SK-N-SH (cell line): ENCODE measurements around the gene YY1. TPM values are rescaled to one million over a fixed set of nuclear protein-coding genes. Genes with fewer than 3 reads are reported as not detected.

Experiments used
- CTCF ChIA-PET: fragments of 300-600, 350-600 bp; formaldehyde crosslinking; extraction: SDS; loops from one replicate; lab custom pipeline; 2021; lab: Yijun Ruan, JAX
- POLR2A ChIA-PET: fragments of 350-600 bp; sonication (Branson Sonifier 250); formaldehyde crosslinking; extraction: SDS; loops from one replicate; lab custom pipeline; 2020; ENCODE audit warnings: antibody characterized with exemption, inconsistent platforms; lab: Yijun Ruan, JAX
- DNase-seq: peaks from one replicate; pipeline ENCODE4 v3.0.0; 2012
- H2AFZ ChIP-seq: fragments of 200-600 bp; sonication (generic); 2 replicates; pipeline ENCODE4 v1.8.1; 2016; ENCODE audit warnings: antibody characterized with exemption, mild to moderate bottlenecking, low read depth
- H3F3A ChIP-seq: fragments of 200-600 bp; sonication (generic); replicated peaks from 2 replicates; pipeline ENCODE3; 2016; ENCODE audit warnings: antibody characterized with exemption, mild to moderate bottlenecking; ENCODE audit not compliant: insufficient read depth
- H3K27ac ChIP-seq, 2 experiments: fragments of 200-500 bp in 1 of 2; fragments of 200-600 bp in 1 of 2; sonication (Bioruptor generic) in 1 of 2; sonication (generic), shearing (Covaris generic) in 1 of 2; 2 replicates each; pipeline versions ENCODE4 v1.5.1 to v1.6.1; 2014 to 2016; ENCODE audit warnings: low read depth in 2 of 2, inconsistent platforms in 1 of 2, low read length in 1 of 2, mild to moderate bottlenecking in 1 of 2, mixed read lengths in 1 of 2
- H3K27me3 ChIP-seq: fragments of 200-600 bp; sonication (generic), shearing (Covaris generic); 2 replicates; pipeline ENCODE4 v1.6.1; 2016; ENCODE audit warnings: mixed run types; ENCODE audit not compliant: insufficient read depth
- H3K36me3 ChIP-seq, 2 experiments: fragments of 200-500 bp in 1 of 2; fragments of 200-600 bp in 1 of 2; sonication (Bioruptor generic) in 1 of 2; sonication (generic) in 1 of 2; replicated peaks in 1 of 2; 2 replicates each; pipeline versions ENCODE3 to v1.5.1; 2014 to 2016; ENCODE audit warnings: low read length in 1 of 2, mild to moderate bottlenecking in 1 of 2; ENCODE audit not compliant: insufficient read depth in 2 of 2, control insufficient read depth in 1 of 2
- H3K4me1 ChIP-seq, 2 experiments: fragments of 200-500 bp in 1 of 2; fragments of 200-600 bp in 1 of 2; sonication (Bioruptor generic) in 1 of 2; sonication (generic), shearing (Covaris generic) in 1 of 2; 2 replicates each; pipeline versions ENCODE4 v1.5.1 to v1.6.1; 2014 to 2016; ENCODE audit warnings: low read depth in 1 of 2, low read length in 1 of 2, mixed run types in 1 of 2; ENCODE audit not compliant: insufficient read depth in 2 of 2, control insufficient read depth in 1 of 2
- H3K4me2 ChIP-seq: fragments of 200-600 bp; sonication (generic), shearing (Covaris generic); 2 replicates; pipeline ENCODE4 v1.6.1; 2017; ENCODE audit warnings: mixed run types
- H3K4me3 ChIP-seq, 2 experiments: fragments of 200-500 bp in 1 of 2; fragments of 200-600 bp in 1 of 2; sonication (Bioruptor generic) in 1 of 2; sonication (generic), shearing (Covaris generic) in 1 of 2; 2 replicates each; pipeline versions ENCODE4 v1.5.1 to v1.8.1; 2014 to 2016; ENCODE audit warnings: low read depth in 2 of 2, inconsistent platforms in 1 of 2, low read length in 1 of 2, mild to moderate bottlenecking in 1 of 2, mixed read lengths in 1 of 2, moderate library complexity in 1 of 2
- H3K79me2 ChIP-seq: fragments of 200-600 bp; sonication (generic); 2 replicates; pipeline ENCODE4 v1.8.1; 2017; ENCODE audit warnings: mild to moderate bottlenecking; ENCODE audit not compliant: insufficient read depth
- H3K9ac ChIP-seq: fragments of 200-600 bp; sonication (generic); 2 replicates; pipeline ENCODE4 v1.6.1; 2017; ENCODE audit warnings: mixed run types
- H3K9me2 ChIP-seq: fragments of 200-600 bp; sonication (generic); 2 replicates; pipeline ENCODE4 v1.6.1; 2017; ENCODE audit warnings: mixed run types
- H3K9me3 ChIP-seq: fragments of 200-600 bp; sonication (generic); 2 replicates; pipeline ENCODE4 v1.6.1; 2017; ENCODE audit warnings: mixed run types, mild to moderate bottlenecking, moderate library complexity
- H4K20me1 ChIP-seq: fragments of 200-600 bp; sonication (generic); 2 replicates; pipeline ENCODE4 v1.6.1; 2017; ENCODE audit warnings: mild to moderate bottlenecking, mixed run types; ENCODE audit not compliant: insufficient read depth
- CHD2 ChIP-seq: fragments of 150-350 bp; IDR thresholded peaks from 2 replicates; pipeline ENCODE4 v1.6.1; 2018; ENCODE audit warnings: low read length; ENCODE audit not compliant: partially characterized antibody
- NFIC ChIP-seq: IDR thresholded peaks from 2 replicates; pipeline ENCODE4 v1.4.0; 2012; ENCODE audit warnings: borderline replicate concordance
- NRF1 ChIP-seq: IDR thresholded peaks from 2 replicates; pipeline ENCODE4 v1.6.1; 2012; ENCODE audit warnings: low read depth, mild to moderate bottlenecking, low read length
- POLR2AphosphoS5 ChIP-seq: IDR thresholded peaks from 2 replicates; pipeline ENCODE4 v1.6.1; 2012; ENCODE audit warnings: low read depth, low read length
- RAD21 ChIP-seq: IDR thresholded peaks from 2 replicates; pipeline ENCODE4 v1.6.1; 2012; ENCODE audit warnings: mild to moderate bottlenecking, low read length
- TCF12 ChIP-seq: IDR thresholded peaks from 2 replicates; pipeline ENCODE4 v1.4.0; 2012
- WGBS: methylation state at CpG from one replicate; pipeline ENCODE4 v1.1.6; 2017; ENCODE audit warnings: low lambda C conversion rate; 5-methylcytosine and 5-hydroxymethylcytosine counted together
- polyA plus RNA-seq, 3 experiments: library from polyadenylated mRNA; depleted of rRNA; stranded (reverse); fragments of >200 nt; gene quantifications; 2 replicates each; pipeline ENCODE4 v1.2.3, GENCODE V29; 2012
- TF ChIP-seq, protein P1 (sequence below): IDR thresholded peaks from 2 replicates; pipeline ENCODE4; 2012
- TF ChIP-seq, protein P2 (sequence below): IDR thresholded peaks from 2 replicates; pipeline ENCODE4 v1.4.0; 2012; ENCODE audit warnings: low read depth, borderline replicate concordance
- TF ChIP-seq, protein P3 (sequence below): fragments of 150-350 bp; IDR thresholded peaks from 2 replicates; pipeline ENCODE4 v1.6.1; 2016; ENCODE audit warnings: mild to moderate bottlenecking, low read depth, low read length

YY1 gene
- polyA plus RNA-seq, 1 of the 3 experiments (the other 2 are of a cell fraction): 18.1 TPM

- Histone ChIP-seq H2AFZ (peak overlapping the region; percentile 89; the same call in 1 of the 2 replicates), H3K36me3 (no peaks in the 10 kb centered on the region), H3K9me2 (no peaks in the 10 kb centered on the region), H3K4me1 (peaks cover 4 to 12% of the 10 kb centered on the region in 2 experiments; a peak in 2 of 4 replicates), H3F3A (peaks cover 12% of the 10 kb centered on the region), H3K9me3 (no peaks in the 10 kb centered on the region), H3K79me2 (no peaks in the 10 kb centered on the region), H3K4me3 (no peak overlapping the region), H3K27me3 (no peaks in the 10 kb centered on the region), H3K27ac (no peak overlapping the region)
- CTCF ChIA-PET: interaction anchor here (0.6 to 4.8 kb wide), 34 partner anchors 12 to 316 kb away, joined by 3 to 54 read pairs (median 5); partner anchors contain the start of gene DEGS2
- no peak for TF ChIP-seq RAD21
- TF ChIP-seq, all 33 proteins: peak for 0
- Histone ChIP-seq H3K9ac (no peak overlapping the region; the same call in 1 of the 2 replicates), H3K4me2 (peak overlapping the region; percentile 69; the same call in 1 of the 2 replicates), H4K20me1 (no peaks in the 10 kb centered on the region)
- WGBS: 91% methylated on average over 14 of the region's 14 CpGs
- POLR2A ChIA-PET: interaction anchor here (0.7 to 1.4 kb wide), 2 partner anchors 59 to 111 kb away, joined by 3 to 4 read pairs; no protein-coding TSS in a partner anchor
- DNase-seq: no peak
These were observed 47.2 kb upstream of the YY1 start for GRCh38 chr14:100191584-100192249.

- ChIA-PET CTCF (interaction anchor here (0.6 to 4.8 kb wide), 45 partner anchors 12 to 503 kb away, joined by 3 to 54 read pairs (median 5); partner anchors contain the start of gene DEGS2), POLR2A (interaction anchor here (1.4 kb wide), 1 partner anchor 59 kb away, joined by 4 read pairs; no protein-coding TSS in a partner anchor)
- Histone ChIP-seq H3K27ac (peak overlapping the region; percentile 44 to 77), H3K36me3 (no peaks in the 10 kb centered on the region), H3K4me2 (peak overlapping the region; percentile 69), H3K9me3 (no peaks in the 10 kb centered on the region), H3K4me3 (peak overlapping the region; percentile 38 to 54), H3K4me1 (peaks cover 4 to 12% of the 10 kb centered on the region in 2 experiments; a peak in 2 of 4 replicates), H4K20me1 (no peaks in the 10 kb centered on the region), H3K9me2 (no peaks in the 10 kb centered on the region), H3F3A (peaks cover 12% of the 10 kb centered on the region), H3K79me2 (no peaks in the 10 kb centered on the region), H3K9ac (peak overlapping the region; percentile 58), H3K27me3 (no peaks in the 10 kb centered on the region), H2AFZ (peak overlapping the region; percentile 89)
- TF ChIP-seq, protein P1, sequence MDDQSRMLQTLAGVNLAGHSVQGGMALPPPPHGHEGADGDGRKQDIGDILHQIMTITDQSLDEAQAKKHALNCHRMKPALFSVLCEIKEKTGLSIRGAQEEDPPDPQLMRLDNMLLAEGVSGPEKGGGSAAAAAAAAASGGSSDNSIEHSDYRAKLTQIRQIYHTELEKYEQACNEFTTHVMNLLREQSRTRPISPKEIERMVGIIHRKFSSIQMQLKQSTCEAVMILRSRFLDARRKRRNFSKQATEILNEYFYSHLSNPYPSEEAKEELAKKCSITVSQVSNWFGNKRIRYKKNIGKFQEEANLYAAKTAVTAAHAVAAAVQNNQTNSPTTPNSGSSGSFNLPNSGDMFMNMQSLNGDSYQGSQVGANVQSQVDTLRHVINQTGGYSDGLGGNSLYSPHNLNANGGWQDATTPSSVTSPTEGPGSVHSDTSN: no peak
- TF ChIP-seq, protein P2, sequence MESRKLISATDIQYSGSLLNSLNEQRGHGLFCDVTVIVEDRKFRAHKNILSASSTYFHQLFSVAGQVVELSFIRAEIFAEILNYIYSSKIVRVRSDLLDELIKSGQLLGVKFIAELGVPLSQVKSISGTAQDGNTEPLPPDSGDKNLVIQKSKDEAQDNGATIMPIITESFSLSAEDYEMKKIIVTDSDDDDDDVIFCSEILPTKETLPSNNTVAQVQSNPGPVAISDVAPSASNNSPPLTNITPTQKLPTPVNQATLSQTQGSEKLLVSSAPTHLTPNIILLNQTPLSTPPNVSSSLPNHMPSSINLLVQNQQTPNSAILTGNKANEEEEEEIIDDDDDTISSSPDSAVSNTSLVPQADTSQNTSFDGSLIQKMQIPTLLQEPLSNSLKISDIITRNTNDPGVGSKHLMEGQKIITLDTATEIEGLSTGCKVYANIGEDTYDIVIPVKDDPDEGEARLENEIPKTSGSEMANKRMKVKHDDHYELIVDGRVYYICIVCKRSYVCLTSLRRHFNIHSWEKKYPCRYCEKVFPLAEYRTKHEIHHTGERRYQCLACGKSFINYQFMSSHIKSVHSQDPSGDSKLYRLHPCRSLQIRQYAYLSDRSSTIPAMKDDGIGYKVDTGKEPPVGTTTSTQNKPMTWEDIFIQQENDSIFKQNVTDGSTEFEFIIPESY: no peak
- TF ChIP-seq NRF1: no peak
- TF ChIP-seq TCF12: no peak
- TF ChIP-seq, protein P3, sequence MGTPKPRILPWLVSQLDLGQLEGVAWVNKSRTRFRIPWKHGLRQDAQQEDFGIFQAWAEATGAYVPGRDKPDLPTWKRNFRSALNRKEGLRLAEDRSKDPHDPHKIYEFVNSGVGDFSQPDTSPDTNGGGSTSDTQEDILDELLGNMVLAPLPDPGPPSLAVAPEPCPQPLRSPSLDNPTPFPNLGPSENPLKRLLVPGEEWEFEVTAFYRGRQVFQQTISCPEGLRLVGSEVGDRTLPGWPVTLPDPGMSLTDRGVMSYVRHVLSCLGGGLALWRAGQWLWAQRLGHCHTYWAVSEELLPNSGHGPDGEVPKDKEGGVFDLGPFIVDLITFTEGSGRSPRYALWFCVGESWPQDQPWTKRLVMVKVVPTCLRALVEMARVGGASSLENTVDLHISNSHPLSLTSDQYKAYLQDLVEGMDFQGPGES: no peak
- no peak for TF ChIP-seq POLR2AphosphoS5
- TF ChIP-seq NFIC: no peak
- no peak for TF ChIP-seq CHD2
- 87% methylated on average over 16 of the region's 21 CpGs for WGBS
- DNase-seq: no peak
These were observed 46.7 kb upstream of the YY1 start for GRCh38 chr14:100192250-100192671.
